CD4-positive, CD25-positive, alpha-beta regulatory T cell (primary cell): ENCODE measurements around the gene HFE. TPM values are rescaled to one million over a fixed set of nuclear protein-coding genes. Genes with fewer than 3 reads are reported as not detected.
"Not testable (repeated sequence)": the region's sequence is repeated elsewhere in the genome, so short reads cannot be mapped to it uniquely, and the experiment has no call there.

Experiments used
- ATAC-seq, 2 donors: fragments of 150-1000 bp; cut with Tn5 transposase; one replicate each; pipeline ENCODE4 v1.10.0; 2021; ENCODE audit warnings: low read depth in 2 of 2, moderate number of reproducible peaks in 2 of 2, moderate library complexity in 1 of 2
- DNase-seq, 3 donors: peaks; one replicate each; pipeline versions ENCODE4 v3.0.0 to v3.0.0-alpha.2; 2012 to 2022; ENCODE audit warnings: mixed read lengths in 1 of 3
- H3K27ac ChIP-seq: one replicate; pipeline ENCODE4 v1.7.0; 2013; ENCODE audit warnings: mild to moderate bottlenecking, low read length; ENCODE audit not compliant: insufficient read depth, poor library complexity, severe bottlenecking
- H3K27me3 ChIP-seq: one replicate; pipeline ENCODE4 v1.7.0; 2013; ENCODE audit warnings: low read length; ENCODE audit not compliant: control insufficient read depth, insufficient read depth
- H3K36me3 ChIP-seq: one replicate; pipeline ENCODE4 v1.7.0; 2013; ENCODE audit warnings: mild to moderate bottlenecking, low read length, moderate library complexity; ENCODE audit not compliant: control insufficient read depth, insufficient read depth
- H3K4me1 ChIP-seq: 2 replicates; pipeline ENCODE4 v1.7.0; 2013; ENCODE audit warnings: mild to moderate bottlenecking, low read length; ENCODE audit not compliant: insufficient read depth, control insufficient read depth, poor library complexity, severe bottlenecking
- H3K4me3 ChIP-seq: one replicate; pipeline ENCODE4 v1.7.0; 2013; ENCODE audit warnings: low read depth, mild to moderate bottlenecking, low read length, moderate library complexity
- H3K9me3 ChIP-seq, 2 experiments: 1 replicate in 1 of 2; 2 replicates in 1 of 2; pipeline ENCODE4 v1.7.0; 2013; ENCODE audit warnings: low read length in 2 of 2, mild to moderate bottlenecking in 1 of 2, moderate library complexity in 1 of 2; ENCODE audit not compliant: control insufficient read depth in 2 of 2
- H3K27ac Mint-ChIP-seq, 3 donors: one replicate each; pipeline ENCODE4 v1.8.0; 2020 to 2022; ENCODE audit warnings: mild to moderate bottlenecking in 3 of 3, mixed read lengths in 3 of 3, moderate library complexity in 2 of 3
- H3K27me3 Mint-ChIP-seq: one replicate; pipeline ENCODE4 v1.8.0; 2022; ENCODE audit warnings: mild to moderate bottlenecking, mixed read lengths
- H3K36me3 Mint-ChIP-seq: one replicate; pipeline ENCODE4 v1.8.0; 2020; ENCODE audit warnings: mixed read lengths
- H3K4me1 Mint-ChIP-seq, 4 donors: one replicate each; pipeline ENCODE4 v1.8.0; 2020 to 2022; ENCODE audit warnings: mixed read lengths in 4 of 4, mild to moderate bottlenecking in 1 of 4
- H3K4me3 Mint-ChIP-seq, 4 donors: one replicate each; pipeline ENCODE4 v1.8.0; 2020 to 2022; ENCODE audit warnings: mild to moderate bottlenecking in 4 of 4, mixed read lengths in 4 of 4, moderate library complexity in 3 of 4
- H3K9me3 Mint-ChIP-seq, 7 donors: one replicate each; pipeline ENCODE4 v1.8.0; 2020 to 2022; ENCODE audit warnings: mixed read lengths in 7 of 7, mild to moderate bottlenecking in 3 of 7, moderate library complexity in 2 of 7
- polyA plus RNA-seq, 4 donors: library from polyadenylated mRNA; unstranded; fragments of 300-500 nt; fragmentation: Illumina TruSeq; gene quantifications; one replicate each; pipeline ENCODE4 v1.2.3, GENCODE V29; 2021
- total RNA-seq: library from RNA; stranded (reverse); gene quantifications from one replicate; pipeline ENCODE4 v1.2.3, GENCODE V29; 2022

The HFE gene
- total and polyA plus RNA-seq, 5 donors from 2014 or later: 1.2 to 2.6 (median 2.5) TPM

- H3K36me3 Mint-ChIP-seq: no peaks in the 10 kb centered on the region
Measured at GRCh38 chr6:26055719-26056582, 31.3 kb upstream of the HFE start.

DNA sequence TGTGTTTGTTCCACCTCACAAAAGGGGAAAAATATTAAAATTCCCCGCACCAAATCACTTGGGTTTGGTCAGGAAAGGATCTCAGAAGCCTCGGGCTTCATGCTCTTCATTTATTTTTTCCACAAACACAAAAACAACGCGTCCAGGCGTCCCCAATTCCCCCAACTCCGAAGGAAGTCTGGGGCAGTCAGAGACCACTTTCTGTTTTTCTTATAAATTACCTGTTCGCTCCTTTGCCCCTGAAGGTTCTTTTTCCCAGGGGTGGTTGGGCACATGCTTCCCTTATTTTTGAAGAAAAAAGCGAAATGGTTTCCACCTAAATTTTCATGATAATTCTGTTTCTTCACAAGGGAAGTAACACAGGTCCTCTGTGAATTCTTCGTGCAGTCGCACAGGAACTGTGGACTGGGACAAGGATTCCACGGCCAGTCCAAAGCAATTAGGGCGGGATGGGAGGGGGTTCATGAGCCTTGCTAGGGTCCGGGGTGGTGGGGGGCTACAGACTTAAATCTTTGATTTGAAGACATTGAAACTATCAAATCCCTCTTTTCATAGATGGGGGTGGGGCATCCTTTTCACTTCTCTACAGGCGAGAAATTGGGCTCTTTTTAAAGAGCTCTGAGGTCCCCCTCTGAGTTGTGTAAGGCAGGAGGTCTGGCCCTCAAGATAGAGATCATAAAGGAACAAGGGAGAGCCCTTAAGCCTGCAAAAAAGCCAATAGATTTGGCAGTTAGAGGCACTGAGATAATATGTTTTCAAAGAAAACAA, 30.5 kb upstream of the HFE start:
- H3K9me3 ChIP-seq: no peaks in the 10 kb centered on the region
- H3K27me3 ChIP-seq: no peaks in the 10 kb centered on the region
- H3K36me3 Mint-ChIP-seq: no peaks in the 10 kb centered on the region
- peak overlapping the region; percentile 92 to 99 (median 96) for H3K4me3 Mint-ChIP-seq
- ATAC-seq (no peak), DNase-seq (peak in 1 of 3 donors; percentile 72)
- peak overlapping the region; percentile 94 for H3K27ac ChIP-seq
- no peaks in the 10 kb centered on the region for H3K27me3 Mint-ChIP-seq
- H3K4me1 ChIP-seq: peaks cover 29% of the 10 kb centered on the region
- peaks cover 0 to 1% (median 0%) of the 10 kb centered on the region in 7 donors for H3K9me3 Mint-ChIP-seq
- peak overlapping the region; percentile 99 for H3K4me3 ChIP-seq
- H3K27ac Mint-ChIP-seq: peak overlapping the region; percentile 96 to 99 (median 98)
- peaks cover 8 to 37% (median 21%) of the 10 kb centered on the region in 4 donors for H3K4me1 Mint-ChIP-seq
- H3K36me3 ChIP-seq: no peaks in the 10 kb centered on the region

More at GRCh38 chr6:26055719-26056582, 31.3 kb upstream of the HFE start:
- Histone ChIP-seq H3K4me1 (peaks cover 29% of the 10 kb centered on the region), H3K9me3 (no peaks in the 10 kb centered on the region), H3K4me3 (peak overlapping the region; percentile 99), H3K27me3 (no peaks in the 10 kb centered on the region), H3K27ac (peak overlapping the region; percentile 94), H3K36me3 (no peaks in the 10 kb centered on the region)
- H3K27ac Mint-ChIP-seq: peak overlapping the region; percentile 96 to 99 (median 98)
- ATAC-seq (peak; percentile 82 to 83), DNase-seq (peak; percentile 73 to 95 (median 91))
- H3K27me3 Mint-ChIP-seq: no peaks in the 10 kb centered on the region
- H3K9me3 Mint-ChIP-seq: peaks cover 0 to 1% (median 0%) of the 10 kb centered on the region in 7 donors
- peaks cover 8 to 35% (median 21%) of the 10 kb centered on the region in 4 donors for H3K4me1 Mint-ChIP-seq
- peak overlapping the region; percentile 92 to 99 (median 96) for H3K4me3 Mint-ChIP-seq

- peaks cover 0 to 1% (median 0%) of the 10 kb centered on the region in 7 donors for H3K9me3 Mint-ChIP-seq
- H3K27me3 ChIP-seq: no peaks in the 10 kb centered on the region
- ATAC-seq: no peak
Measured at GRCh38 chr6:26057899-26058298, 29.3 kb upstream of the HFE start.

GRCh38 chr6:26058477-26059033, 28.7 kb upstream of the HFE start:
- ATAC-seq, H3K27me3 ChIP-seq, H3K36me3 Mint-ChIP-seq, H3K27me3 Mint-ChIP-seq, H3K4me3 ChIP-seq, H3K9me3 Mint-ChIP-seq, DNase-seq, H3K9me3 ChIP-seq, H3K27ac Mint-ChIP-seq, H3K27ac ChIP-seq, H3K36me3 ChIP-seq: not testable (repeated sequence)
- H3K4me1 ChIP-seq: peaks cover 29% of the 10 kb centered on the region
- peaks cover 8 to 32% (median 20%) of the 10 kb centered on the region in 4 donors for H3K4me1 Mint-ChIP-seq
- peak overlapping the region in 2 of 4 donors; percentile 13 to 48 for H3K4me3 Mint-ChIP-seq

More at GRCh38 chr6:26057899-26058298, 29.3 kb upstream of the HFE start:
- Histone ChIP-seq H3K4me3 (no peak overlapping the region), H3K9me3 (no peaks in the 10 kb centered on the region), H3K36me3 (no peaks in the 10 kb centered on the region), H3K4me1 (peaks cover 29% of the 10 kb centered on the region), H3K27ac (no peak overlapping the region)
- no peak overlapping the region for H3K27ac Mint-ChIP-seq
- peaks cover 8 to 37% (median 21%) of the 10 kb centered on the region in 4 donors for H3K4me1 Mint-ChIP-seq
- H3K27me3 Mint-ChIP-seq: no peaks in the 10 kb centered on the region
- peak overlapping the region in 2 of 4 donors; percentile 48 to 94 for H3K4me3 Mint-ChIP-seq
- DNase-seq: no peak
- H3K36me3 Mint-ChIP-seq: no peaks in the 10 kb centered on the region

GRCh38 chr6:26059941-26060340, 27.3 kb upstream of the HFE start:
- ATAC-seq: no peak
- Mint-ChIP-seq H3K36me3 (no peaks in the 10 kb centered on the region), H3K4me1 (peaks cover 4 to 27% (median 13%) of the 10 kb centered on the region in 4 donors), H3K27ac (no peak overlapping the region), H3K4me3 (peak overlapping the region in 2 of 4 donors; percentile 10 to 70), H3K9me3 (no peaks in the 10 kb centered on the region), H3K27me3 (peaks cover 4% of the 10 kb centered on the region)
- H3K4me1 ChIP-seq: peaks cover 18% of the 10 kb centered on the region
- DNase-seq: no peak
- no peak overlapping the region for H3K4me3 ChIP-seq
- no peaks in the 10 kb centered on the region for H3K9me3 ChIP-seq
- no peak overlapping the region for H3K27ac ChIP-seq
- H3K27me3 ChIP-seq: no peaks in the 10 kb centered on the region
- H3K36me3 ChIP-seq: no peaks in the 10 kb centered on the region

GRCh38 chr6:26064619-26065257, 22.5 kb upstream of the HFE start:
- Histone ChIP-seq H3K4me1 (peaks cover 6% of the 10 kb centered on the region), H3K27me3 (peaks cover 2% of the 10 kb centered on the region), H3K9me3 (no peaks in the 10 kb centered on the region), H3K4me3 (no peak overlapping the region), H3K27ac (no peak overlapping the region), H3K36me3 (no peaks in the 10 kb centered on the region)
- Mint-ChIP-seq H3K4me3 (no peak overlapping the region), H3K4me1 (peaks cover 6 to 16% (median 10%) of the 10 kb centered on the region in 4 donors), H3K27me3 (peaks cover 9% of the 10 kb centered on the region), H3K36me3 (no peaks in the 10 kb centered on the region), H3K27ac (peak overlapping the region in 2 of 3 donors; percentile 33 to 63), H3K9me3 (no peaks in the 10 kb centered on the region)
- DNase-seq (peak; percentile 22 to 75 (median 69)), ATAC-seq (peak; percentile 53 to 60)

DNA sequence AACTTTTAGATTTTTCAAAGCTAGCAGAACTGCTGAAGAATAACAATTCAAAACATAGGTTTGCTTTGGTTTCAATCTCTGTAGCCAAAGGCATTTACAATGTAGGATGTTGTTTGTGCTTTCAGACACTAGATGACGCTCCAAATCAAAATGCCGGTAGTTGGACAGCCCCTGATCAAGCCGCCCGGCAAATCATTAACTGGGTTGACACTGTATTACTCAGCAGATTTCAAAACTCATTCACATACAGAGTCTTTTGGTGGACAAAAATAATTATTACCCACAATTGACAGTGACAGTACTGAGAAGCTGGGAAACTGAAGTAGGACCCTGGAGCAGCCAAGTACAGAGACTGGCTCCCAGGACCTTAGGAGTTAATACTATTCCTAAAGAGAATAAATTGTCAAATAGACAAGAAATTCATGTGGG, 21.3 kb upstream of the HFE start:
- H3K4me3 ChIP-seq: peak overlapping the region; percentile 3
- DNase-seq (peak; percentile 46 to 90 (median 80)), ATAC-seq (peak; percentile 91 to 93)
- Mint-ChIP-seq H3K36me3 (no peaks in the 10 kb centered on the region), H3K27ac (no peak overlapping the region), H3K4me1 (peaks cover 6 to 12% (median 8%) of the 10 kb centered on the region in 4 donors), H3K4me3 (no peak overlapping the region), H3K9me3 (no peaks in the 10 kb centered on the region), H3K27me3 (peaks cover 11% of the 10 kb centered on the region)
- no peak overlapping the region for H3K27ac ChIP-seq
- peaks cover 5% of the 10 kb centered on the region for H3K27me3 ChIP-seq
- H3K4me1 ChIP-seq: peaks cover 6% of the 10 kb centered on the region
- H3K9me3 ChIP-seq: no peaks in the 10 kb centered on the region
- H3K36me3 ChIP-seq: no peaks in the 10 kb centered on the region
